ENCODE results near the gene NCAPG2.

DNA sequence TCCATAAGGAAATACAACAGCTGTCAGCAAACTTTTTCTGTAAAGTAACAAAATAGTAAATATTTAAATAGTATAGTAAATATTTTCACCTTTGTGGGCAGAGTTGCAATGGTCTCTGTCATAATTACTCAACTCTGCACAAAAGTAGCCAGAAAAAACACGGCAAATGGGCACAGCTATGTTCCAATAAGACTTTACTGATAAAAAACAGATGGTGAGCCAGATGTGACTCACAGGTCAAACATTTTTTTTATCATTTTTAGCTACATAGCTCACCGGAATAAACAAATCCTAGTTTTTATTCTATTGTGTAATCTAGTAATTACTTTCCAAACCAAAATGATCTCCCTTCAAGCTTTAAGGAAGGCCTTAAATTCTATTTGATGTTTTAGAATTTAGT, 55.3 kb downstream of the NCAPG2 start:
- TF ChIP-seq, protein P1, sequence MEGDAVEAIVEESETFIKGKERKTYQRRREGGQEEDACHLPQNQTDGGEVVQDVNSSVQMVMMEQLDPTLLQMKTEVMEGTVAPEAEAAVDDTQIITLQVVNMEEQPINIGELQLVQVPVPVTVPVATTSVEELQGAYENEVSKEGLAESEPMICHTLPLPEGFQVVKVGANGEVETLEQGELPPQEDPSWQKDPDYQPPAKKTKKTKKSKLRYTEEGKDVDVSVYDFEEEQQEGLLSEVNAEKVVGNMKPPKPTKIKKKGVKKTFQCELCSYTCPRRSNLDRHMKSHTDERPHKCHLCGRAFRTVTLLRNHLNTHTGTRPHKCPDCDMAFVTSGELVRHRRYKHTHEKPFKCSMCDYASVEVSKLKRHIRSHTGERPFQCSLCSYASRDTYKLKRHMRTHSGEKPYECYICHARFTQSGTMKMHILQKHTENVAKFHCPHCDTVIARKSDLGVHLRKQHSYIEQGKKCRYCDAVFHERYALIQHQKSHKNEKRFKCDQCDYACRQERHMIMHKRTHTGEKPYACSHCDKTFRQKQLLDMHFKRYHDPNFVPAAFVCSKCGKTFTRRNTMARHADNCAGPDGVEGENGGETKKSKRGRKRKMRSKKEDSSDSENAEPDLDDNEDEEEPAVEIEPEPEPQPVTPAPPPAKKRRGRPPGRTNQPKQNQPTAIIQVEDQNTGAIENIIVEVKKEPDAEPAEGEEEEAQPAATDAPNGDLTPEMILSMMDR (IDR thresholded peaks at IDR 0.05) = no peak
- no peak for TF ChIP-seq POLR2A (IDR thresholded peaks at IDR 0.05)

Data from body of pancreas (tissue), 4 donors.